Kidney epithelial cell (primary cell): ENCODE results near the gene OGFR. TPM values are rescaled to one million over a fixed set of nuclear protein-coding genes. Genes with fewer than 3 reads are reported as not detected.
A peak's percentile ranks its signal among the peaks of the same experiment; 100 is the strongest.

ENCODE experiments used
- DNase-seq: peaks from one replicate; pipeline ENCODE4 v3.0.0-alpha.2; 2010; ENCODE audit warnings: low read depth
- H3K27me3 ChIP-seq: 2 replicates; pipeline ENCODE4 v1.6.0; 2011; ENCODE audit warnings: low read length; ENCODE audit not compliant: control insufficient read depth, insufficient read depth
- H3K36me3 ChIP-seq: 2 replicates; pipeline ENCODE4 v1.5.1; 2011; ENCODE audit warnings: low read length; ENCODE audit not compliant: control insufficient read depth, insufficient read depth
- H3K4me3 ChIP-seq: 2 replicates; pipeline ENCODE4 v1.5.1; 2011; ENCODE audit warnings: low read depth, mild to moderate bottlenecking, control low read depth, low read length
- total RNA-seq: library from RNA; depleted of rRNA; stranded (reverse); fragments of >200 nt; gene quantifications from 2 replicates; pipeline ENCODE4 v1.2.3, GENCODE V29; 2015
- TF ChIP-seq, protein P1 (sequence below): IDR thresholded peaks from 2 replicates; pipeline ENCODE4 v1.5.1; 2011; ENCODE audit warnings: mild to moderate bottlenecking, moderate library complexity, low read length, control low read depth, inconsistent platforms; ENCODE audit not compliant: insufficient read depth, poor library complexity, severe bottlenecking

OGFR gene
- total RNA-seq, 1 donor from 2014 or later: 61.3 TPM

DNA sequence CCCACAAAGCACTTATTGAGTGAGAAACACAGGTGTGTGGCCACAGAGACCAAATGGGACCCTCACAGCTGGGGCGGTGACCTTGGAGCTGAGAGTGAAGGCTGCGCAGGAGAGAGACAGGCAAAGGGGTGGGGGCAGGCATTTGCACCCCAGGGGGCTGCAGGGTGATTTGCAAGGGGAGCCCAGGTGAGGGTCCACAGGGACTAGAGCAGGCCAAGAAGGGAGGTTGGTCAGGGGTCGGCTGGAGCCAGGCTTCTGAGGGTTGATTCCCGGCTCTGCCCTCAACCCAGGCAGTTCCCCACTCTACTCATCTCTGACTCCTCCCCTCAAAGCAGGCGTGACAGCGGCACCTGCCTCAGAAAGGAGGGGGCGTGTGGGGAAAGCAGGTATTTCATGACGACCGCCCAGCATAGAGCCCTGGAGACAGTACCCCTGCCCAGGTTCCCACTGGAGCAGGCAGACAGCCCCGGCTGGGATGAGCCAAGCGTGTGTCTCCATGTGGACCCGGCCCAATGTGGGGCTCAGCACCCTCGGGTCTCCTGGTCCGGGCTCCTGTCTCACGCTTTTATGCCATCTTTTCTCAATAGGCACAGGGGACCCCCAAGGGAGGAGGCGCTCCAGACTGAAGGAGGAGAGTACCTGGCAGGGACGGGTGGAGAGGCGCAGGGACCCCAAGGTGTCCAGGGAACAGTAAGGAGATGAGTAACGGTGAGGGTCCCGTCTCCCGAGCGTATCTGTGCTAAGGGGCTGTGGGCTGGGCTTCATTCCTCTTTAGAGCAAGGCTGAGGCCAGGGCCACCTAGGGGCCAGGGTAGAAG is 11.5 kb upstream of the OGFR start:
- TF ChIP-seq, protein P1, sequence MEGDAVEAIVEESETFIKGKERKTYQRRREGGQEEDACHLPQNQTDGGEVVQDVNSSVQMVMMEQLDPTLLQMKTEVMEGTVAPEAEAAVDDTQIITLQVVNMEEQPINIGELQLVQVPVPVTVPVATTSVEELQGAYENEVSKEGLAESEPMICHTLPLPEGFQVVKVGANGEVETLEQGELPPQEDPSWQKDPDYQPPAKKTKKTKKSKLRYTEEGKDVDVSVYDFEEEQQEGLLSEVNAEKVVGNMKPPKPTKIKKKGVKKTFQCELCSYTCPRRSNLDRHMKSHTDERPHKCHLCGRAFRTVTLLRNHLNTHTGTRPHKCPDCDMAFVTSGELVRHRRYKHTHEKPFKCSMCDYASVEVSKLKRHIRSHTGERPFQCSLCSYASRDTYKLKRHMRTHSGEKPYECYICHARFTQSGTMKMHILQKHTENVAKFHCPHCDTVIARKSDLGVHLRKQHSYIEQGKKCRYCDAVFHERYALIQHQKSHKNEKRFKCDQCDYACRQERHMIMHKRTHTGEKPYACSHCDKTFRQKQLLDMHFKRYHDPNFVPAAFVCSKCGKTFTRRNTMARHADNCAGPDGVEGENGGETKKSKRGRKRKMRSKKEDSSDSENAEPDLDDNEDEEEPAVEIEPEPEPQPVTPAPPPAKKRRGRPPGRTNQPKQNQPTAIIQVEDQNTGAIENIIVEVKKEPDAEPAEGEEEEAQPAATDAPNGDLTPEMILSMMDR: no peak
- peaks cover 3% of the 10 kb centered on the region for H3K27me3 ChIP-seq
- no peak overlapping the region for H3K4me3 ChIP-seq
- H3K36me3 ChIP-seq: no peaks in the 10 kb centered on the region
- DNase-seq: no peak

- Histone ChIP-seq H3K27me3 (peaks cover 1% of the 10 kb centered on the region), H3K4me3 (peak overlapping the region; percentile 0), H3K36me3 (peaks cover 1% of the 10 kb centered on the region)
- TF ChIP-seq, protein P1: no peak
- no peak for DNase-seq
Measured at GRCh38 chr20:62793757-62794006, 11.0 kb upstream of the OGFR start.

GRCh38 chr20:62794007-62794724 is 10.5 kb upstream of the OGFR start:
- DNase-seq: no peak
- Histone ChIP-seq H3K27me3 (no peaks in the 10 kb centered on the region), H3K4me3 (peak overlapping the region; percentile 51), H3K36me3 (peaks cover 2% of the 10 kb centered on the region)
- TF ChIP-seq, protein P1: no peak

DNA sequence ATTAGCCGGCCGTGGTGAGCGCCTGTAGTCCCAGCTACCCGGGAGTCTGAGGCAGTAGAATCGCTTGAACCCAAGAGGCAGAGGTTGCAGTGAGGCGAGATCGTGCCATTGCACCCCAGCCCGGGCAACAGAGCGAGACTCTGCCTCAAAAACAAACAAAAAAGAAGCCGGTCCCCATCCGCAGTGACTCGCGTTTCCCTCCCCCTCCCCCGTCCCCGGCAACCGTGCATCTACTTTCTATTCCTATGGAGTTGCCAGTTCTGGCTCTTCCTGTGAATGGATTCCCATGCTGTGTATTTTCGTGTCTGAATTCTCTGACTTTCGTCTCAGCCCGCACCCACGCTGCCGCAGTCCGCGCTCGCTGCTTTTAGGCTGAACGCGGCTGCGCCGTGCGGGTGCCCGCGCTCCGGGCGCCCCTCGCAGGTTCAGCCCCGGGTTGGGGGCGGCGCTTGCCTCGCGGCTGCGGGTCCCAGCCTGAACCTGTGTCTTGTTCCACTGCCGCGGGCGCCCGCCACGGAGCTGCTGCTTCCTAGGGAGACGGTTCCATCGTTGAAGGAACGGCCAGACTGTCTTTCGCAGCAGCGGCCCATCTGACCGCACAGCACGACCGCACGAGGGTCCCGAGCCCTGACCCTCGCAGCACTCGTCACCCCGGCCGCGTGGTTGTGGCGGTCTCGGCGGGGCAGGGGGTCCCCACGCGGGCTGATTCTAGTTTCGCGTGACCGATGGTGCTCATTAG is 9.4 kb upstream of the OGFR start:
- no peak for DNase-seq
- peaks cover 2% of the 10 kb centered on the region for H3K36me3 ChIP-seq
- TF ChIP-seq, protein P1: no peak
- no peaks in the 10 kb centered on the region for H3K27me3 ChIP-seq
- H3K4me3 ChIP-seq: peak overlapping the region; percentile 51

GRCh38 chr20:62796699-62797491 is 7.7 kb upstream of the OGFR start:
- peak overlapping the region; percentile 73 for H3K4me3 ChIP-seq
- DNase-seq: no peak
- peaks cover 2% of the 10 kb centered on the region for H3K36me3 ChIP-seq
- H3K27me3 ChIP-seq: no peaks in the 10 kb centered on the region
- TF ChIP-seq, protein P1: no peak
